ENCODE results near the gene NFKB1.

Gene NFKB1

DNA sequence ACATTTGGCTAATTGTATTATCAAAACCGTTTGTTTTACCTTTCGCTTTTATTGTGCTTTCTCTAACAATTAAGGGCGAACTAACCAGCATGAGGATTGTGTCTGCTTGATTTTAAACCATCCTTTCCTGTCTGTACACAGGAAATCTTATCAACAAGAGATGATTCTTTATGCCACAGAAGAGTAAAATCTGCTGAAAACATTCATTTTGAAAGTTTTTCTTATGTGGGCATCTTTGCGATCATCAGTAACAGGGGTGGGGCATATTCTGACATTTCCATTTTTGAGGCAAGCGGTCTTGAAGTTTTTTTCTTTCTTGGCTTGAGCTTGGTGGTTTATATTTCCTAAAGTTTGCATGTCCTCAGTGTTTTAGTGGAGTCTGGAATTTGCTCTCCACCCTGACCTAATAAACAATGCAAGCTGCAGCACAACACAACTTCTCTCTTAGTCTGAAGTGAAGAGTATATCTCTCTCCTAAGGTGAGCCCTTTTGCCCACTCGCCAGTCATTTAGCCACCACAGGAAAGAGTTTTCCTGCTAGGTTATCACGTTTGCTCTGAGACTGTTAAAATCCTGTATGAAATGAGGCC lies 26.6 kb downstream of the NFKB1 start:
- no peak for DNase-seq (ENCODE audit: extremely low read depth in 1 of 2, low read depth in 1 of 2)

DNA sequence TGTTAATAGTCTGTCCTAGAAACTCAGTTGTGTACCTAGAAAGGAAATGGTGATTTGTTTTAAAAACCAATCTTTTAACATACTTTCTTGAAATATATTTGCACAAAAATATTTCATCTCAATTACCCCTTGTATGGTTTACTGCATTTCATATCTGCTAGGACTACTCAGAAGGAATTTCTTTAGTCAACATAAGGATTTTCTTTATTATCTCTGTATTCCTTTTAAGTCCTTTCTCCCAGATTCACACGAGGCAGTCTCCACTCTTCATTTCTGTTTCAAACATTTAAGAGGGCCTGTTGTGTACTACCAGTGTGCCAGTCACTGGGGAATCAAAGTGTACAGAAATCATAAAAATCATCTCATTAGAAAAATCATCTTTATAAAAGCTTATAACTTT lies 28.8 kb downstream of the NFKB1 start:
- no peak for DNase-seq (ENCODE audit: extremely low read depth in 1 of 2, low read depth in 1 of 2)

DNA sequence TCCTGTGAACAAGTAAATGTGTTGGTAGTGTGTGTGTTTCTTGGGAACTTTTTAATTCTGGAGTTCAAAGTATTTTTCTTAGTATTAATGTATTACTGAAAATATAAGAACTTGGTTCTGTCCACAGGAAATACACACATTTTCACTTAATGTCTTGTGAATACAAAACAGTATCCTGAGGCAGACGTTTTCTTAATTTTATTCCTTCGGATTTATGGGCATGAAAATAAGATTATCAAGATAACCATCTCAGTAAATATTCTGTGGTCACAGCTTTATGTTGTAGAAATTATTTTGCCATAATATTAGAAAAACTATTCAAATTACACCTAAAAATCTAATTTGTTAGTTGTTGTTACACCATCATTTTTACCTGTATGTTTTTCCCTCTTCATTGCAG lies 29.8 kb downstream of the NFKB1 start:
- DNase-seq (ENCODE audit: extremely low read depth in 1 of 2, low read depth in 1 of 2): no peak

DNA sequence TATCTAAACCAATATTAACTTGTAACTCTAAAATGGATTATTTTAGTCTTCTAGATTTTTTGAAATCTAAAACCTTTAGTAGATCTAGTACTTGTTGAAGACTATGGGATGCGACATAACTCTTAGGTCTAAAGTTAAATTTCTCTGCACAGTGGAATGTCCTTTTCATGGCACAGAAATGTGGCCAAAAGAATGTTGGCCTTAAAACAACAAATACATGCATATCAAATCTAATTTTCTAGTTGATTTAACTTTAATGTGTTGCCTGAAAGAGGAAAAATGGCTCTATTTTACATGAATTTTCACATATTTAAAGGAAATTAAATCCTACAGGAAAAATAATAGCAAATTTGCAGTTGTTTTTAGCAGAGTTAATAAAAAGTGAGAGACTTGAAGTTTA lies 30.3 kb downstream of the NFKB1 start:
- no peak for DNase-seq (ENCODE audit: extremely low read depth in 1 of 2, low read depth in 1 of 2)

DNA sequence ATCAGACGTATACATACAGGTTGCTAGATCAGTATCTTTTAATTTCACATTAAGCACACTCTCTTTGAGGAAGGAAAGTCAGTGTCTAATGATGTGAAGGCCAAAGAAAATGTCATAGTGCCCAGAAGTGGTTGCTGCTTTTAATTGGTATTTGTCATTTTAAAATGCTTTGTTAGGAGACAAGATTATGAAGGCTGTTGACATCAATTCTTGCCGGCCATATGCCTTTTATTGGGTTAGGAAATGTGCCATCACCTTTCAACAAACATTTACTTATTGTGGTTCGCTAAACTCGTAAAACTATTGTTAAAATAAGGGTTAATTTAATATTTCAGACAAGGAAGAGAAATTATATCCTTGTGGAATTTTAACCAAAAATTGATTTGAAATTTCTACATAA lies 32.2 kb downstream of the NFKB1 start:
- DNase-seq (ENCODE audit: extremely low read depth in 1 of 2, low read depth in 1 of 2): no peak

DNA sequence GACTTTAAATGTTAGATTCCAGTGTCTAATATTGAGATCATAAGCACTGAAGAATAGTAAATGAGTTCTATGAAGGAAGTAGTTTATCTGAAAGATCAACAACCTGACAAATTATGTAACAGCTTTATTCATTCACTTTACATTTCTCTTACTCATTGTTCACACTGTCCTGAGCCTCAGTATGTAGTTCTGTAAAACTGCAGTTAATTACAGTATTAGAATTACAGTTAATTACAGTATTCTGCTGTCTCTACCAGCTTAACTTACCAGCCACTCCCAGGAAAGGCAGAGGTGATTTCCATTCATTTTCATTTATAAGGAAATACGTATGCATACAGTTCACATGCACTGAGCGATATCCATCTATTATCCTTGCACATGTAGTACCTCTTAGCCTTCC lies 32.7 kb downstream of the NFKB1 start:
- DNase-seq (ENCODE audit: extremely low read depth in 1 of 2, low read depth in 1 of 2): no peak

DNA sequence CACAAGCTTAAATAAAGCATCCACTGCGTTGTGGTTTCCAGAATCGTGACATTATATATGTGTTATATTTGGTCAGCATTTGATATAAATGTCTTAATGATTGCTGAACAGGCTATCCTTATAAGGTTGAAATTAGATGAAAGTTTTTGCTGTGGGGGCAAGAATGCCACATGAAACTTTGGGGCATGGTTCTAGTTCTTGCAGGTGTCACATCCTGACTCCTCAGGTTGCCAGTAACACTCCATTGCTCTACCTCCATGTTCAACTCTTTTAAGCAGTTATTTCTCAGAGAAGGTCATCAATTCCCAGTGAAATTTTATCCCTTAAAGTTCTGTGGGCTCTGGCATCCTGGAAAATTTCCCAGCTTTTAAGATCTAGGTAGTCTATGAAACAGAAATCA lies 33.7 kb downstream of the NFKB1 start:
- DNase-seq (ENCODE audit: extremely low read depth in 1 of 2, low read depth in 1 of 2): no peak

DNA sequence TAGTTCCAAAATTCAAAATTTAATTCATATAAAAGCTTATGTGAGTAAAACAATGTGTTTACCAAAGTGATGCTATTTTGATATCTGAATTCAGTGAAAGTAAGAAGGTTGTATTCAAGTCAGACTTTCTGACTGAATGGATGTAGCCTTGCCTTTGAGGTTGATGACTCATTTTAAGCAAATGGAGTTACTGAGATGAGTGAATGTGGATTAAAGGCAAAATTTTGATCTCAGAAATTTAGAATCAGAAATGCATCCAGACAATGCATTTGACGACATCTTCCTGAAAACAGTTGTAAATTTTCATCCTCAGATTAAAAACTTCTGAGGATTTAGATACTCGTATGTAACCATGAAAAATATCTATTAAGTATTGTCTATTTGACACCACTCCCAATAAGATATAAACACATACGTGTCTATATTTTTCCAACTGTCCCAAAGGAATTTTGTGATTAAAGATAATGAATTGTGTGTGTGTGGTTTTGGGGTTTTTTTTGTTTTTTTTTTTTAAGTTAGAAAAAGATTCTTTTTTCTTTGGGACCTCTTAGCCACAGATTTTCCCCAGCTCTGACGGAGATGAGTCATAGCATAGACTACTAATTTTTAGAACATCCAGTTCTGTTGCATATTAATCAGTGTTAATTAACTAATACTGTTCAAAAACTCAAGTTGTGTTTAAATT lies 34.4 kb downstream of the NFKB1 start:
- DNase-seq (ENCODE audit: extremely low read depth in 1 of 2, low read depth in 1 of 2): no peak

DNA sequence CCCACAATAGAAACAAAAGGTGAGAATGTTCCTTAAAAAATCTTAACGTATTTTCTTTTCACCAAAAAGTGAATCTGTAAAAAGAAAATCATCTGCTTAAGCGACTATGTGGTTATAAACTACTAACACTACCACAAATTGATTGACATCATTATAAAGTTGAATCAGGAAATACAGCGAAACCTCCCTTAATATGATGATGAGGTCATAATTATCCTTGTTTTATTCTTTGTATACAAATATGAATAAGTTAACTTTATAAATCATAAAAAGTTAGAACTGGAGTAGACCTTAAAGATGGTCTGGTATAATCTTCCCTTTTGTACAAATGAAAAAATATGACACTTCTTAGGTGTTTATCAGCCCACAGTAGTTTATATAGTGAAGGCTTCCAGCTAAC lies 35.6 kb downstream of the NFKB1 start:
- DNase-seq (ENCODE audit: extremely low read depth in 1 of 2, low read depth in 1 of 2): no peak

DNA sequence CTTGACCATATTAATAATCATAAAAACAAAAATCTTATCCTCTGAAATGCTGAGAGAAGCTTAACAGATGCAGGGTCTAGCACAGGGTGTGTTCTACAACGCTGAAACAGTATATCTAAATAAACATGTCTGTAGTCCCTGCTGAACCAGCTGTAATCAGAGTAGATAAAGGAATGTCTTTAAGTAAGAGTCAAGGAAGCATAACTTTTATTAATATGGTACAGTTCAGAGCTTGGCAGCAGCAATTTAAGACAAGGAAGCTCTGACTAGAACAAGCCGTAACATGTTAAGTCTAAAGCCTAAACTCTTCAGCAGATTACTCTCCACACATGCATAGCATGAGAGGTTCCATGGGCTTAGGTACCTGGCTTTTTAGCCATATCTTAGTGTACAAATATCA lies 36.1 kb downstream of the NFKB1 start:
- DNase-seq (ENCODE audit: extremely low read depth in 1 of 2, low read depth in 1 of 2): no peak

DNA sequence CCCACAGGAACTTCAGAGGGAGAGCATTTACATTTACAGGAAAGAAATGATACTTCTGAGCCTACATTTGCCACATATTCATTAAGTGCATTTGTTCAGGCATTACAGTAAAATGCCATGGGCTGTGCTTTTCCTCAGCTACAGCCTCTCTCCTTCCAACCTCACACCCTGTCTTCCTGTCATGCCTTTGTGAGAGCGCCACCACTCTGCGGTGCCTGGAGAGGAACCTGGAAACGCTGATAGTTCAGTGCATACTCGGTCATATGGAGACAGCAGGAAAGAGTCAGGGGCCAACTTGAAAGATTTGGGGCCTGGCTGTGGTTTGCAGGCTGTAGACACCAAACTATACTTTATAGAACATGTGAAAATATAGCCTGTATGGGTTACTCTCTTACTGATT lies 40.5 kb downstream of the NFKB1 start:
- DNase-seq (ENCODE audit: extremely low read depth in 1 of 2, low read depth in 1 of 2): no peak

DNA sequence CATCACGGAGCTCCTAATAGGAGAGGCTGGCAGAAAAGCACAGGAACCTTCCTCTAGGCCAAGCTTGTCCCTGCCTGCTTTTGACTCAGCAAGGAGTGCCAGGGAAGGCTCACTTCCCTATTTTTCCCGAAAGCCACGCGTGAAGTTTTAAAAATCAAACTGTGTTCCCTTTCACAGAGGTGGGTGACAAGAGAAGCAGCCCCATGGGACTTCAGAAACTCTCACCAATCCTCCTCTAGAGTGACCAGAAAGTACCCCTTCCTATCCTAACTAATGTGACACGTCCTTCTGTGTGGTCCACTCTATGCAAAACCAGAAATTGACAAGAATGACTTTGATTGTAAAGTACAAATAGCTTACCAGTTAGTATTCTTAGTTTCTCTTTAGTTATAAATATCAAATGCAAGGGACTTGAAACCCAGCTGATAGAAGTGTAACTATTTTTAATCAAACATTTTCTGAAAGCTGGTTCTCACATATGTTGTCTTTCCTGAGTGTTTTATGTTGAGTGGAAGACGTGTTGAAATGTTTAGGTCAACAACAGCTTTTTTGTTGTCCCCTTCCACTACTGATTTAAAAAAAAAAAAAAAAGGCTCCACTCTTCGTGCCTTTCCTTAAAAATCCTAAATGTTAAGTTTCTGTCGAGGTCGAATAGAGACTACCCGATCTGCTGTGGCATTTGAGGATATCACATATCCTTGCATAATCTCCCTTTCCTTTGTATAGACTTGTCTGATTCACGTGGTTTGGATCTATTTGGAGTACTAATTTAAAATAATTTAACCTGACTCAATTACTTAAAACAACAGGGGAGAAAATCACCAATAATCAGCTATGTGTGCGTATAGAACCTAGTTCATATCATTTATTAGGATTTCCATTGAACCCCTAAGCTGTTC lies 42.1 kb downstream of the NFKB1 start:
- DNase-seq (ENCODE audit: extremely low read depth in 1 of 2, low read depth in 1 of 2): no peak

DNA sequence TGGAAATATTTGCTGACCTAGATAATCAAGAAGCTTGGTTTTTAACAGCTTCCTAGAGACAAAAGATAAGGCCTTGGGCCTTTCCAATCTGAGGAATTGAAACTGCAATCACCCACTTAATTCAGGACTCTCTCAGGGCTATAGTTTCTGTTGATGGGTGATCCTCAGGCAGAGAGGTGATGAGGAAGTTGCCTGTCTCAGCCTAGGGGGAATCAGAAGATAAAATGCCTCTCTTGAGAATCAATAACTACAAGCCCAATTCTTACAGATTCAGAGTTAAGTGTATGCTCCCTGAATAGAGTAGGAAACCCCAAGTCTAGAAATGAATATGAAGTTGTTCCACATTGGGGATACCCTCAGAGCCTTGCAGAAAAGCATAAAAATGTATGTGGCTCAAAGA lies 45.5 kb downstream of the NFKB1 start:
- DNase-seq (ENCODE audit: extremely low read depth in 1 of 2, low read depth in 1 of 2): no peak

DNA sequence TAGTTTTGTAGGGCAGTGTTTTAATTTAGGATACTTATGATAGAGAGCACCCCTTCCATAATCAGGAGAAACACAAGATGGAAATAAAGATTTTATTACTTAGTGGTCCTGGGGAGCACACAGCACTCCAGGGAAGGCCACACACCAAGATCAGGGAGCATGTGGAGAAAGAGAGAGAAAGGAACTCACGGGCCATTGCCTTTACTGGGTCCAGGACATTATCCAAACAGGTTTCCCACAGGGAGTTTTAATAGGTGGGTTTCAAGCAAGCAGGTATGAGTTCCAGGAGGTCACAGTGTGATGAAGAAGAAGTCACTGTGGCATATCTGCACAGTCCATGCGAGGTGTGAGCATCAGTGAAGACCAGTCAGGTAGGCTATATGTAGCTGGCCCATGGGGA lies 46.8 kb downstream of the NFKB1 start:
- DNase-seq (ENCODE audit: extremely low read depth in 1 of 2, low read depth in 1 of 2): no peak

DNA sequence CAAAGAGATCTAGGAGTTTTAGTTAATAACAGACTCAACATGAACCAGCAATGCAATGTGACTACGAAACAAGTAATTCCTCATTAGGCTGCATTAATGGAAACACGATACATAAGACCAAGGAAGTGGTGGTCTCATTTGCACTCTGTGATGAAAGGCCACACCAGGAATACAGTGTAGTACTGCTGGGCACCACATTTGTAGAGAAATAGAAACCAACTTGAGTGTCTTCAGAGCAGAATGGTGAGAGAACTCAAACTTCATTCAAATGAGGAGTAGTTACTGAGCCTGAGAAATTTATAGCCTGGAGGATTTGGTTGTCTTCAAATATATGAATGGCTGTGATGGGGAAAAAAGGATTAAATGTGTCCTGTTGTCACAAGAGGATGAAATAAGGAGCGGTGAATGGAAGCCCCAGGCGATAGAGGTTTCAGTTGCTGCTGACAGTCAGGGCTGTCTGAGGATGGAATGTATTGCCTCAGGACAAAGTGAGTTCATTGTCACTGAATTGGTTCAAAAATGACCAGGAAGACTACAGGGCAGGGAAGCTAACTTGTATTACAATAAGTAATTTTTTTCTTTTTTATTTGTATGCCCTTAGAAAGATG lies 50.9 kb downstream of the NFKB1 start:
- DNase-seq (ENCODE audit: extremely low read depth in 1 of 2, low read depth in 1 of 2): no peak

DNA sequence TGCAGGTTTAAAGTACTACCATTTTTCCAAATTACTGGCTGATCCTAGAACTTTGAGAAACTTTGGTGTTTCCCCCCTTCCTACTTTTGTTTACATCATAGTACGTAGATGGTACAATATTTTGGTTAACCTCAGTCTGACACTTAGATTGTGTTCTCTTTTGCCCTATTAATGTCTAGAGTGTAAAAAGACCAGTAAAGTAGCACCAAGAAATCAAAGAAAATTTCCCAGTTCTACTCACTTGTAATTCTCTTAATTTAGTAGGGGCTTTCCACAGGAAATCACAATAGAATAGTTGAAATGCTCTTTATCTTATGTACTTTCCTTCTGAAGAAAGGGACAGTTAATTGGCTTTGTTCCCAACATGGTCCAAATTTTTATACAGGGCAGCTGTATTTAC lies 51.6 kb downstream of the NFKB1 start:
- no peak for DNase-seq (ENCODE audit: extremely low read depth in 1 of 2, low read depth in 1 of 2)

DNA sequence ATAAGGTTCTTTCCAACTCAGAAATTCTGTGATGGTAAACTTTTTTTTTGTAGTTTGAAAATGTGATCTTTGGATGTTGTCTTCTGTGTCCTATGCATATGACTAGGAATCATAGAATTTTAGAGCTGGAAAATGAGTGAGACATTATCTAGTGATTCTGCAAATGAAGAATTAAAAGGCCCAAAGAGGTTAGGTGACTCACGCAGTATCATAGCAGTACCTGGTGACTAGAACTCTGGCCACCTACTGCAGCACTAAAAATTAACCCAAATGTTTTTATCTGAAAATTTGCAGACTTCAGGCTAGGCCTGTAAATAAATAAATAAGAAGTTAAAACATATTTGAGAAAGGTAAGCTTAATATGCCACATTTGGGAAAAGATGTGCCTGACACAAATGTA lies 52.8 kb downstream of the NFKB1 start:
- no peak for DNase-seq (ENCODE audit: extremely low read depth in 1 of 2, low read depth in 1 of 2)

DNA sequence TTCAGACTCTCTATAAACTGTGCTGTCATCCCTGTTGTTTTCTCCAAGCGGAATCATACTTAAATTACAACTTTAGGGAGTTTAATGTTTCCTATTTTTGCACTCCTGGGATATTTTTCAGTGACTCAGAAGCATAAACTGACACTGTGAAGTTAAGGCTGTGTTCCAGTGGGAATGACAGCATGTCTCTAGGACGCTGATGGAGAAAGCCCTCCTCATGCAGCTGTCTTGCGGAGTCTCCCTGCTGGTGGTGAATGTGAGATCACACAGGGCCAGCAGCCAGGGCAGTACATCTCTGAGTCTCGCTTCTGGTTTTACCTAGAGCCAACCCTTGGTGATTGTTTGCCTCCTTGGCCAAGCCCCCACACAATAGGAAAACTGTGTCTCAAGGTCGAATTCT lies 53.3 kb downstream of the NFKB1 start:
- DNase-seq (ENCODE audit: extremely low read depth in 1 of 2, low read depth in 1 of 2): no peak

DNA sequence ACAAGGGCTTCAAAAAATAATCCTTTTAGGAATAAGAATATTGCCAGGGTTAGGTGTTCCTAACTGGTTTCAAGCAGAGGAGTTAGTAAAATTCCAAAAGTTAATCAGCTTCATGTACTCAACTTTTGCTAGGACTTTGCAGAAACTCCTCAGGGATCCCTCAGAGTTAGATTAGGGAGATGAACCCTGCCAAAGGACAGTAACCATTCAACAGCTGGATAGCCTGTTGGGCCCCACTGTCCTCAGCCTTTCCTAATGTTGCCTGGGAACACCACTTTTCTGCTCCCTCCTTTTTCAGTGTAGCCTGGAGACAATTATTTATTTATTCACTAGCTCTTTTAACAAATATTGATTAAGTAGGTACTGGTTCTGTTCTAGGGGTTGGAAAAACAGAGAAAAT lies 53.8 kb downstream of the NFKB1 start:
- DNase-seq (ENCODE audit: extremely low read depth in 1 of 2, low read depth in 1 of 2): no peak

DNA sequence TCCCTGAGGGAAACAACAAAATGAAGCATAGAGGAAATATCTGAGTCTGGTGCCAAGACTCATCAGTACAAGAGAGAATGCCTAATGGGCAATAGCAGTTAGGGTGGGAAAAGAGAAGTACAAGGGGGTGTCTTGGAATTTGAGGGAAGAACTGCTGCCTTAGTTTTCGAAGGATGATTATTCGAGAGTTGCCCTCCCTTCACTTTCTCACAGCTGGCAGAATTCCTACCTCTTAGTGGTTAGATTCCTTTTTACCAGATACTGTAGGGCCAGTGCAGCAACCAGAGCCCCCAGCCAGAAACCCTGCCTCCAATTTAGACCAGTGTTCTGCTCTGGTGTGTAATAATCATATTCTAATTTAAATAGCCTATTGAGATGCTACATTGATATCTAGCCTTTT lies 56.5 kb downstream of the NFKB1 start:
- DNase-seq (ENCODE audit: extremely low read depth in 1 of 2, low read depth in 1 of 2): no peak

DNA sequence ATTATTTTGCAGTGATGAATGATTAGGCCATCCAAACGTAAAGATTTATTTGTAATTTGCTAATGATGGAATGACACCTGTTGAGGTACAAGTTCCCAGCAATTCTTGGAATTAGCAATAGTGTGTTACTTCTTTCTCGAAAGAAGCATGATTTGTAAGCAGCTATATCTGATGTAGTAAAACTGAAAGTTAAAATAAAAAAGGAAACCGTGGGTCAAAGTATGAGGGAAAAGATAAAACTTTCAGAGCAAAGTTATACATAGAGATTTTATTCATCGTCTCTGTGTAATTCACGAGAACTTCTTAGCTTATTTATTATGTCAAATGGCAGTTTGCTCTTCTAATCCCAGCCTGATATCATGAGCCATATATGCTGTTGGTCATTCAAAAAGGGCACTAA lies 59.0 kb downstream of the NFKB1 start:
- DNase-seq (ENCODE audit: extremely low read depth in 1 of 2, low read depth in 1 of 2): no peak
